ENCODE data around the gene DBF4B.

GRCh38 chr17:44772308-44773045 lies 64.0 kb downstream of the DBF4B start:
- TF ChIP-seq ATF3 (CRISPR knock-in tag; conservative IDR thresholded peaks at IDR 0.05) (no peak), CTCF (IDR thresholded peaks at IDR 0.05) (no peak)
